ENCODE results near the gene MAGI1. TPM values are rescaled to one million over a fixed set of nuclear protein-coding genes. Genes with fewer than 3 reads are reported as not detected.
"Not testable (repeated sequence)": the region's sequence is repeated elsewhere in the genome, so short reads cannot be mapped to it uniquely, and the experiment has no call there.

Gene MAGI1
- polyA plus RNA-seq, 5 donors, result 17.5 to 29.3 (median 27.6) TPM

DNA sequence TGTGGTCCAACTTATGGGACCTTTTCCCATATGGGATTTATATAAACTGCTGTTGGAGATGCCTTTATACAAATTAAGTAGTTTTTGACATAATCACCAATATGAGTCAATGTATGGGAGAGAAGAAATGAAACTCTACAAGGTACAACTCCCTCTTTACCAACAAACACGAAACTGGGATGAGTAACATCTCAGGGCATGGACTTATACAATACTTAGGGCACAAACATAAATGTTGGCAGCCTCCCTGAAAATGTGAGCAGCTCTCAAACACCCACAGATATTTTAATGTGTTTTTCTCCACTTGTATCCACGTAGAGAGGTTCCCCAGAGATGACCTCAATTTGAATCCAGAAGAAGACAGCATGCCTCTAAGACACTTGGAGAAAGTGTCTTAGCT lies 161.6 kb downstream of the MAGI1 start:
- no peak for DNase-seq

DNA sequence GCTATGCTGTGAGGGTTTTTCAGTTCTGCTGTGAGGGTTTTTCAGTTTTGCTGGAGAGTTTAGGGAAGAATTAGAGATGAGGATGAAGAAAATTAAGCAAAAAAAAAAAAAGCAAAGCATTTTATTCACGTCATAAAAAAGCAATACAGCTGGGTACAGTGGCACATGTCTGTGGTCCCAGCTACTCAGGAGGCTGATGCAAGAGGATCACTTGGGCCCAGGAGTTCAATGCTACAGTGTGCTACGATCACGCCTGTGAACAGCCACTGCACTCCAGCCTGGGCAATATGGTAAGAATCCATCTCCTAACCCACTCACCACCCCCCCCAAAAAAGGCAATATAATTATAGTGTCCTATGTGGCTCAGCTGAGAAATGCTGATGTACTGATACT lies 162.7 kb downstream of the MAGI1 start:
- DNase-seq, result no peak

DNA sequence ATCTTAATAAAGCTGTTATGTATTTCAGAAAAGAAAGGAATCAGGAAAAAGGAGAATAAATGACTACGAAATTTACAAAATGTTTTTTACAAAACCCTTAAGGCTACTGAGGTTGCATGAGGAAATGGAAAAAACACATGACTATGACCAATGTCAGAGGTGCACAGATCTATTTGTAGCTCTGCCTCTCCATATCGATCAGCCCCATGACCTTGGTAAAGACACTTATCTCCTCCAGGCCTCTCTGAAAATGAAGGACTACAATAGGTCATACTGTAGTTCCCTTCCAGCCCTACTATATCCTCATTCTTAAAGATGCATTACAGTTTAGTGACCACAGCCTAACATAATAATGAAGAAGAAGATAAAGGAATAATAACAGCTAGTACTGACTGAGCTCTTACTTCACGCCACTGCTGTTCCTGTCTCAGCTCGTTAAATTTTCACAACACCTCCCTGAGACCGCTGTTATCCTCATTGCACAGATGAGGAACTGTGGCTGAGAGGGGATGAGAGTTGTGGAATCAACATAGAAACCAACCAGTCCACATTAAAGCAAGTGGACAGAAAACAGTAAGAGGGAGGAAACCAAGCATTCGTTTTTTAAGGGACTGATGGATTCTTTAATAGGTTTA lies 163.2 kb downstream of the MAGI1 start:
- no peak for DNase-seq

DNA sequence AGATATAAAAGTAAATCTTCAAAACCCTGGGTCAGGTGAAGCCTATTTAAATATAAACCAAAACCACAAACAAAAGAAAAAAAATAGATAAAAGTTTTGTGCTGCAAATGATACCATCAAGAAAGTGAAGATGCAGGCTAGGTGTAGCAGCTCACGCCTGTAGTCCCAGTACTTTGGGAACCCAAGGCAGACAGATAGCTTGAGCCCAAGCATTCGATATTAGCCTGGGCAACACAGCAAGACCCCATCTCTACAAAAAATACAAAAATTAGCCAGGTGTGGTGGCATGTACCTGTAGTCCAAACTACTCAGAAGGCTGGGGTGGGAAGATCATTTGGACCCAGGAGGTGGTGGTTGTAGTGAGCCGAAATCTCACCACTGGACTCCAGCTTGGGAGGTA lies 164.8 kb downstream of the MAGI1 start:
- no peak for DNase-seq

DNA sequence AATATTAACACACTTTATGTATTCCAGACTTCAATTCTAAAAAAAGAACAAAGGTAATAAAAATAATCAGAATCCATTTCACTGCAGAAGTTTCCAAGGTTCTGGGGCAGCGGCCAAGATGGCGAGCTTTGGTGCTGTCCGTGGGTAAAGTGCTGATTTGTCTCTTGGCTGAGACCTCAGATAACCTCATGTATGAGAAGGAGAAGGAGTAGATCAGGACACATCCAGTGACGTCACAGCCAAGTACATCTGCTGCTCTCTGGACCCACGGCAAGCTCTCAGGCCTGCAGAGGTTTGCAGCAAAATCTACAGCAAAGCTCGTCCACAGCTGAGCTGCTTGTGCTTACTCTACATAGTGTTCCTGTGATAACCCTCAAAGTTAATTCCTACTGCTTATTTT lies 165.7 kb downstream of the MAGI1 start:
- no peak for DNase-seq

DNA sequence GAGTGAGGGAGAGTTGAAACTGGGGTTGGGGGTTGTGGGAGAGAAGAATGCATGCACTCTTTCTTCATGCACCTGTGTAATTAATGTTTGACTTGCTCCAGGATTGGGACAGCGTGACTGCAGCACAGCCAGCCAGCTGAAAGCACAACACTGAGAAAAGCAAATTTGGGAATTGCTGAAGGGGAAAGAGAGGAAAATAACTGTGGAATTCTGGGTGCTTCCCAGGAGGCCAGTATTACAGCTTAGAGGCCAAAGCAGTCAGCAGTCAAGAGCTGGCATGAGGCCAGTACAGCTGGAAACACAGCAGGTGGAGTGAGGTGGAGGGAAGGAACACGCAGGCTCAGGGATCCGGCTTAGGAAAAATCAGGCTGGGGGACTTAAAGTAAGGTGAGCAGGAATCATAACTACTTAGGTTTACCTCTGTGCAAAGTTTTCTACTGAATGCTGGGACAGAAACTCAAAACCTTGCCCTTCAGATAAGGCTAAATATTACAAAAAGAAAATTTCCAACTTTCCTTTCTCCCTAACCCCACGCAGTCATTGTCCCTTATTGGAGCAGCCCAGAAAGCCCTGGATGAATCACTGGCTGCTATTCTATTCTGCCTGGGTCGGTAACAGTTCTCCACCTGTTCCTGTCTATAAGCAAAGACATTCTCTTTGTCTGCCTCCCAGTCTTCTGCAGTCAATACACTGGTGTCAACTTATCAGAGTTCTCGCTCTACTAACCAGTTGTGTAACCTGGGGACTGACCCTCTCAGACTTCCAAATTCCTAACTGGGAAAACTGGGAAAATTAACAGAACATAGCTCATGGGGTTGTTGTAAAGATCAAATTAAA lies 167.2 kb downstream of the MAGI1 start:
- peak; percentile 31 to 32 for DNase-seq

DNA sequence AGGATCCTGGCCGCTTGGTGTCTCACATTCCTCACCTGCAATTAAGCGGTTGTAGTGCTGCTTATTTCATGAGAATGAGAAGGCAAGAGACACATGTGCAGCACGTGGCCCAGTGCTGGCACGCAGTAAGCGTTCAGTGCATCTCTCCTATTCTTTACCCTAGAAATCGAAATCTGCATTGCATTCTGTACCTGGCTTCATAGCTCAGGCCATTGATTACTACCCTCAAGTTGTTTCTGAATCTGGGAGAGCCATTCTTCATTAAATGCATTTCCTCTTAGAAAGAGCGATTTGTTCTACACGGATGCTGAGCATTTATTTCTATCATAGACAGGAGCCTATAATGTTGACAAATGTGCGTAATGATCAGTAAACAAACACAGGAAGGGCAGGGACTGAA lies 168.9 kb downstream of the MAGI1 start:
- DNase-seq, result no peak

DNA sequence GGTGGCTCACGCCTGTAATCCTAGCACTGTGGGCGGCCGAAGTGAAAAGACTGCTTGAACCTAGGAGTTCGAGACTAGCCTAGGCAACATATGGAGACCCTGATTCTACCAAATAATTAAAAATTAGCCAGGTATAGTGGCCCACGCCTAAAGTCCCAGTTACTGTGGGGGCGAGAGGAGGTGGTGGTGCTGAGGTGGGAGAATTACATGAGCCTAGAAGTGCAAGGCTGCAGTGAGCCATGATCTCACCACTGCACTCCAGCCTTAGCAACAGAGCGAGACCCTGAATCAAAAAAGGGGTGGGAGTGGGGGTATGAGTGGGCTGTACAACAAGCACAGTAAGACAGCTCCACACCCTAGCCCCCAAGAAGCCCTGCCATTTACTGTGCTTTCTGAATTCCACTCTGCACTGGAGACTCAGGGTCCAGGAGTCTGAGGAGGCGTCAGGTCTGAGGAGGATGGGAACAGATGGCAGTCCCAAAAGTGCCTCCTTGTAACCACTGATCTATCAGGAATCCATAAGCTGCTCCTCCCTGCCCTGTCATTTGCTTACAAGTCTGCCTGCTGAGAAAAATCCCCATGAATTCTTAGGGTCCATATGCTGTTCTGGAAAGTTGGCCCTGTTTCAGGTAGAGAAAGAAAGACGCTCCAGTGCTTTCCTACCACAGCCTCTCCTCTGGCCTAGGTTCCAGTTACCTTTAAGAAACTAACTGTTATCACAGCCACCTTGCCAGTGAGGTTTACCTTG lies 171.1 kb downstream of the MAGI1 start:
- no peak for DNase-seq

DNA sequence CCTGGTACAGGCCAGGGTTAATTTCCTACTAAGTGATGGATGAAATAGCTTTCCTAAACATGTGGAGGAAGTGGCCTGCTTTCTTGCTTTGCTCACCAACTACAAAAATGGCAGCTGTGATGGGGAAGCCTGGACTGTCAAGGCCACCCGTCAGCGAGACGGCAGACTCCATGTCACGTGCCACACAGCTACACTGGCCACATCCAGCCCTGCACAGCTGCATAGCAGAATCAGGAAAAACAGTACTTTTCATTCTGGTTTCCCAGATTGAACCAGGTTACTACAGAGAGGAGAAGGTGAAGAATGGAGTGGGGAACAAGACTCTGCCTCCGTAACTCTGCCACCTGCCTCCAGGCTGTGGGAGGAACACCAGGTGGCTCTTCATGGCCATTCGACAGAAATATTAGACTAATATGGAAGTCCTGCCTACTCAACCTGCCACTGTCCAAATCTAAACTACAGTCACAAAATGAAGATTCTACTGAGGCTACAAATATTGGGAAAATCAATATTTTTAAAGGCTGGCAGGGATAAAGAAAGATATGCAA lies 174.3 kb downstream of the MAGI1 start:
- no peak for DNase-seq

DNA sequence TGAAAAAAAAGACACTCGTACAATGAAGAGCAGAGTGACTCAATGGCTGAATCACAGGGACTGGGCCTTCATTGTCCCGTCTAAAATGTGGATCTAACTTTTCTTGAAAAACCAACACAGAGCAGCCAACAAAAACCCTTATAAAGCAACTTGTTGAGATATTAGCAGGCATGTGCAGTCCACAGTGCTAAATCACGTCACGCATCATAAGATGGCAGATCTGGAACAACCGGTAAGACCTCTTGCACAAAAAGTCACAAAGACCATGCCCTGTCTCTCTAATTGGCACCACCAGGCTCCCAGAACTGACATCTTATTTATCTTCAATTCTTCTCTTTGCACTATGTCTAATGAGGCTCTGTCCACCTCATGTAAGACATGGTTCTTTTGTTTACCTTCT lies 177.0 kb downstream of the MAGI1 start:
- DNase-seq, result no peak

DNA sequence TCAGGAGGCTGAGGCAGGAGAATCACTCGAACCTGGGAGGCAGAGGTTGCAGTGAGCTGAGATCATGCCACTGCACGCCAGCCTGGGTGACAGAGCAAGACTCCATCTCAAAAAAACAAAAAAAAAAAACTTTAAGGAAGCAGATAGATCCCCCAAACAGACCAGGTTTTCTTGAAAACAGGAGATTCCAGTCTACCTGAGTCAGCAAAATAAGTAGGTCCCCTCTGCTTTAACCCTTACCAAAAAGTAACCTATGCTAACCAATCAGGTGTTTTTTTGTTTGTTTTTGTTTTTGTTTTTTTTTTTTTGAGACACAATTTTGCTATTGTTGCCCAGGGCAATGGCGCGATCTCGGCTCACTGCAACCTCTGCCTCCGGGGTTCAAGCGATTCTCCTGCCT lies 179.1 kb downstream of the MAGI1 start:
- not testable (repeated sequence) for DNase-seq

DNA sequence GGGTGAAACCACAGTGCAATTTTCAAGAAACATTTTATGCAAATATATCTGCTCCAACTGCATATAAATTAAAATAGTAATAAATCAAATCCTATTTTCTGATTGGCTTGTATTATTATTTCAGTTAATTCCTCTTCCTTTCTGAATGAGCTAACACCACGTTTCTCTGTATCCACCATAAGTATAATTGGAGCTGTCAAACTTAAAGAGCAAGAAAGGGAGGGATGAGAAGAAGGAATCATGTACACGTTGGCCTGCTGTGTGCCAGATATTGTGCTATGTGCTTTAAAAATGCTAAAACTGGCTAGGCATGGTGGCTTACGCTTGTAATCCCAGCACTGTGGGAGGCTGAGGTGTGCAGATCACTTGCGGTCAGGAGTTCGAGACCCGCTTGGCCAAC lies 180.0 kb downstream of the MAGI1 start:
- DNase-seq, result no peak

DNA sequence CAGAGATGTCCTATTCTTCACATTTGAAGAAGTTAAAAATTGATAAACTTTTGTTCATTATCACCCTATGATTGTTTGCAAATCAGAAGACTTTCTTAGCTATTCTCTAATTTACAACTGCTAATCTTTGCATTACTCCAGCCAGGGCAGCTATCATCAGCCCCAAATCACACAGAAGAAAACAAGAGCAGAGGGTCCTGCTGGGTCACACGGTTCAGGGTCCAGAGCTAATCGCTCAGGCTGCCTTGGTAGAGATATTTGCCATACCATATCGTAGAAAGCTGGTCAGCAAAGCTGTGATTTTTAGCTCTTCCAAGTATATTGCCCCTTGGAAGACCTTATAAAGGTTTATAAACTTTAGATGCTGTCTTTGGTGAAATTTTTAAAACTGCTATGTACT lies 181.4 kb downstream of the MAGI1 start:
- DNase-seq, result no peak

DNA sequence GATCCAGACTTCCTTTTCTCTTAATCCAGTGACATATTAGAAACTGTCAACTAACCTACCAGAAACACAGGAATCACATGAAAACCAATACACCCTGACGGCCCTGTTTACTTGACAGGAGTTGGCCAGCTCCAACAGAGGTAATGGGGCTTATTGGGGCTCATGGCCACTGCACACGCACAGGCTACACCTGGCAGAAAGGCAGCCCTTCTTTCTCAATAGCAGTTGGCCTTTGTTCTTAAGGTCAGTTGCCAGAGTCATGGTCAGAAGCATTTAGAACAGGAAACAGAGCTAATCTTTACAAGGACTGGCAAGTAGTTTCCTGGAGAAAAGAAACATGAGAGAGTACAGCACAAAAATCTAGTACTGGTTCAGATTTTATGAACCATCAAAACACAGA lies 181.8 kb downstream of the MAGI1 start:
- DNase-seq, result no peak

DNA sequence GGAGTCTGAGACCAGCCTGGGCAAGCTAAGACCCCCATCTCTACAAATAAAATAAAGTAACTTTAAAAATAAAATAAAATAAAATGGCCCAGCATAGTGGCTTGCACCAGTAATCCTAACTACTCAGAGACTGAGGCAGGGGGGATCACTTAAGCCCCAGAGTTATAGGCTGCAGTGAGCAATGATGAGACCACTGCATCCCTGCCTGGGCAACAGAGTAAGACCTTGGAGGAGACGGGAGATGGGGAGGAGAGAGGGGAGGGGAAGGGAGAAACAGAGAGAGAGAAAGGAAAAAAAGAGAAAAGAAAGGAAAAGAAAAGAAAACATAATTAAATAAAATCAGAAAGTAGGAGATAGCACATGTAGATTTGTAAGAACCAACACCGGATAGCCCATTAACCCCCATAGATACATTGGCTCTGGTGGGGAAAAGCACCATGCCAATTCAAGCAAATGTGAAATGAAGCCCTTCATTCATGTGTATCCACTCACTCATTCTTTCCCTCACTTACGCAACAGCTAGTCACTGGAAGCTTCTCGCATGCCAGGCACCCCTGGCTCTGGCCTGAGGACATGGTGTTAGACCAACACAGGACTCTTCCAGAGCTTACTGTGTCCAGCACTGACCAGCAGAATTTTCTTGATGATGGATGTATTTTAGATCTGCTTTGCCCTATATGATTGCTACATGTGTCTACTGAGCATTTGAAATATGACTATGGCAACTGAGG lies 183.2 kb downstream of the MAGI1 start:
- DNase-seq, result no peak

DNA sequence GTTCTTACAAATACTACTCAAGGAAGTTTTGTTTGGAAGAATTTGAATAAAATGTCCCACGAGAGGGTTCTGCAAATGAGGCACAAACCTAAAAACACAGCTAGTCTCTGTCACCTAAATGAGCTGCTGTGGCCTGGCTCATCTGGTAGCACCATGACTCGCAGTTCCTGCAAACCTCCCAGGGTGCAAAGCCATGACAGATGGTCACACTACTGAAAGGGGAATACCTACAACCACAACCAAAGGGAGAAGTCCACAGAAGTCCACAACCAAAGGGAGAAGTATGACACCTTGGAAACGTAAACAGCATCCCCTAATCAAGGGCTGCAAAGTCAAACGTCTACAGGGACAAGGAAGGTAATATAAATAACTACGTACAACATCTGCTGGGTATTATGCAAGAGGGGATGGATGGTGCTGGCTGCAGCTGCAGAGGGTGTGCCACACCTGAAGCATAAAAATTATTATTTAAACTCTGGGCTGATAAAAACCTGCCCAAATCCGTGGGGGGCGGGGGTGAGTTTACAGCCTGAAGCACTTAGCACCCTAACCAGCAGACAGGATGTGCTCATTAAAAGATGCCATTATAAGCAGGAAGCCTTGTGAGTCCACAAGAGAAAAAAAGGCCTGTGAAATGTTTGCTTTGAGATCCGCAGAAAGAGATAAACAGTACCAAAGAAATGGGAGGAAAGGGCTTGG lies 184.0 kb downstream of the MAGI1 start:
- no peak for DNase-seq

DNA sequence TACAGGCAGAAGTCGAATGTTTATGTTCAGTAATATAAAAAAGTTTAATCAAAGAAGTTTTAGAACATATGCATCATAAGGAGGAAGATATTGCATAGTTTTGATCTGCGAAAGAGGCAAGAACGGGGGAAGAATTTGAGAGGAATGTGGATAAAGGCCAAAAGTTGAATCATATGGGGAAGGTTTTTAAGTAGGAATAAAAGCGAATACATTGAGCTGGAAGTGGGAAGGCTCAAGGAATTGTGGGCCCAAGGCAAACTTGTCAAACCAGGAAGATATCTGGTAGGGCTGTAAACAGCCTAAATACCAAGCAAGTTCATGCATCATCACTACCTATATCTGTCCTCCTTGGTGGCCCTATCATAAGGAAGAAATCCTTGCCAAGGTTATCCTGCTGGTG lies 186.9 kb downstream of the MAGI1 start:
- no peak for DNase-seq

DNA sequence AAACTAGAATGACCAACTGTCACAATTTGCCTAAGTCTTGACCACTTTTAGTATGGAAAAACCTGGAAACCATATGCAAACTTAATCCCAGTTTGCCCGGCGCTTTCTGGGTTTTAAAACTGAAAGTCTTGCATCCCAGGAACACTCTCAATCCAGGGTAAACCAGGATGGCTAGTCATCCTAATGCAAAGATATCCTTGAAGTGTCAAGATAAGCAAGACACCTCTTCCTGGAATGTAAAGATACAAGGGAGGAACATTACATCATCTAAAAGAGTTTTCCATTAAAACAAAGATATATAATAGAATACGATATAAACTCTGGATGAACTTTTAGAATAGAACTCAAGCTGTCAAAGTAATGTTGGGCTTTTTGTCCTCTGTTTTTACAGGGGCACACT lies 188.5 kb downstream of the MAGI1 start:
- DNase-seq, result no peak

DNA sequence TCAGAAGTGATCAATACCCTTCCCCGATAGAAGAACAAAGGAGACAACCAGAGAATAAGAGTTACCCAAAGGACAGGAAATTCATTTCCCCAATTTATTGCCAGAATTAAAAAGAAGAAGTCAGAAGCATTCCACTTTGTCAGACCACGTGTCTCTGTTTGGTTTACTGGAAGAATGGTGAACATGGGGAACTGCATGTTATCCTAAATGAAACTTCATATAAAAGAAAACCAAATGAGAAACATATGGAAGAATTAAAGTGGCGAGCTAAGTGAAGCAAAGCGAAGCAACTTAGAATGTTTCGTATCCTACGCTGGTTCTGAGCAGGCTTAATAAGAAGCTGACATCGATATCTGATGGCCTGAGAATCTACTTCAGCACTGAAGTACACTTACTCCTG lies 190.7 kb downstream of the MAGI1 start:
- DNase-seq, result no peak

DNA sequence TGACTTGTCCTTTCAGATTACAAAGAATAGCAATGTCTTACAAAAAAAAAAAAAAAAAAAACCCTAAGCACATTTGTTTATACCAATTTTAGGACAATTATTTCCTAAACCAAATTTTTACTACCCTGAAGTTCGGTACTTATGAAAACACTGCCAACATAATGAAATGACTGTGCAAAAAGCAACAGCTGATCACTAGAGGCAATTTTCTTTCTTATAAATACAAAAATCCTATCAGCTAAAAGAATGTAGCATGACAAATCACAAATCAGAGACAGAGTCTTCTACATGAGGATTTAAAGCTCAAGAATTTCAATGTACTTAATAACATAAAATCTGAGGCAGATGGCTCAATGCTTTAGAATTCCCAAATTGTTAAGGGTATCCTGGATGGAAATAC lies 191.8 kb downstream of the MAGI1 start:
- DNase-seq, result no peak

DNA sequence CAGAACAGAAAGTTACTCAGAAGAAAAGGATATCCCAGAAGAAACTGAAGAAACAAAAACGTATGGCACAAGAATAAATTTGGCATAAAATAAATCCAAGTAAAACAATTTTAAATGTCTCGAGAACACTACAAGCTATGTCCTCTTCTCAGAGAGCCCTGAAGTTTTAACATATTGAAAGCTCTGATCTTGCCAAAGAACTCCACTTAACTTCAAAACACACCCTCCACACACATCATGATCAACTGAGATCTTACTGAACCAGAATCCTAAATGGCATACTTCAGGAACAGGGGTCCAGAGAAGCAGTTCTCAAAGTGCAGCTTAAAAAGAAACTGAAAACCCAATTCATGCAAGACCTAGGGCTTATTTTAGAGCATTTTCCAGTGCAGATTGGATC lies 194.3 kb downstream of the MAGI1 start:
- DNase-seq, result no peak

Data from right lung (tissue), 5 donors.